ENCODE results near the gene CDK5RAP2. TPM values are rescaled to one million over a fixed set of nuclear protein-coding genes. Genes with fewer than 3 reads are reported as not detected.
"Not testable (repeated sequence)": the region's sequence is repeated elsewhere in the genome, so short reads cannot be mapped to it uniquely, and the experiment has no call there.

The CDK5RAP2 gene
- total RNA-seq, 1 donor from 2014 or later, result 66.6 TPM

DNA sequence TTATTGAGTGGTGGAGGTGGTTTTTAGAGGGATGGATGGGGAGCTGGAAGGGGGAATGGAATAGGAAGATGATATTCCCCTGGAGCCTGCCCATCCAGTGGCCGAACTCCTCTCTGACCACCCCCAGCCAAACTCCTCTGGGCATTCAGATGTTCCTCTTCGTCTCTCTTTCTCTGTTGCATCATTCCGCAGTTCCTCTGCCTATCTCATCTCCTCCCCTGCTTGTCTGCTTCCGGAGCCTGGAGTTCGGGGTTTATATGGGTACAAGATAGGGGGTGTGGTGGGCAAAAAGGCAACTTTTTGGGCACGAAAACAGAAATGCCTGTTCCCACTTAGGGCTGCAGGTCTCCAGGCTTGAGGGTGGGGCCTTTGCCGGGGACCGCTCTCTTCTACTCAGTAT, 12.2 kb upstream of the CDK5RAP2 start:
- no peak for DNase-seq (ENCODE audit: low read depth)

DNA sequence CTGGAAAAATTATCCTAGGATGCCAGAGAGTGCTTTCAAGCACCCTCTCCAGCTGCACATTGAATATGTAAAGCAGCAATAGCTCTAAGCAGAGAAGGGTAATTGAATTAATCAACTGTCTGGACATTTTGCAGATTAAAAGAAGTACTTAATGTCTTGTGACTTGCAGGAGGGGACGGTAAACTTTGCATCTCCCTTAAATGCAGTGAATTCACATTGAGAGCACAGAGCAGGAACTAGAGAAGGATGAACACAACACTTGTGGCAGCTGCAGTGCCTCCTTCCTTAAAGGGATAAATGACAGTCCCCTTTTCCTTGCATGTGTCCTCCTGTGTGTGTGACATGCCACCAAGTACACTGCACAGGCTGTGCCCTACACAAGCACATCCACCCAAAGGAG, 7.4 kb upstream of the CDK5RAP2 start:
- no peak for DNase-seq (ENCODE audit: low read depth)

DNA sequence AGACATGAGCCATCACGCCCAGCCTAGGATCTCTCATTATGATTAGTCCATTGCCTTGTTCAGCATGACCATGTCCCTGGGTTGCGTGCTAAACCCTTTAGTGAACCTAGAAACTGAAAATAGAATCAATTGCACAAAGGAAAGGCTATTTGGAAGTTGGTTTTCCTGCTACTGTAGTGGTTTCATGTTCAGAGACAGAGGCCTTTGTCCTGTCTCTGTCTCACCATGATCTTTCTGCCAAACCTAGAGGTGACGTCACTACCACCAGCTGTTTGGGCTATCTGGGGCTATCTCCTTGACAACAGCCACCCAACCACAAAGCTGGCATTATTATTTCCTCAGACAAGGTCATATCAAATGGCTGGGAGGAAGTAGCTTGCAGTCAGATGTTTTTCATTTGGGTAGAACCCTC, 4.0 kb upstream of the CDK5RAP2 start:
- DNase-seq (ENCODE audit: low read depth), result peak; percentile 100

DNA sequence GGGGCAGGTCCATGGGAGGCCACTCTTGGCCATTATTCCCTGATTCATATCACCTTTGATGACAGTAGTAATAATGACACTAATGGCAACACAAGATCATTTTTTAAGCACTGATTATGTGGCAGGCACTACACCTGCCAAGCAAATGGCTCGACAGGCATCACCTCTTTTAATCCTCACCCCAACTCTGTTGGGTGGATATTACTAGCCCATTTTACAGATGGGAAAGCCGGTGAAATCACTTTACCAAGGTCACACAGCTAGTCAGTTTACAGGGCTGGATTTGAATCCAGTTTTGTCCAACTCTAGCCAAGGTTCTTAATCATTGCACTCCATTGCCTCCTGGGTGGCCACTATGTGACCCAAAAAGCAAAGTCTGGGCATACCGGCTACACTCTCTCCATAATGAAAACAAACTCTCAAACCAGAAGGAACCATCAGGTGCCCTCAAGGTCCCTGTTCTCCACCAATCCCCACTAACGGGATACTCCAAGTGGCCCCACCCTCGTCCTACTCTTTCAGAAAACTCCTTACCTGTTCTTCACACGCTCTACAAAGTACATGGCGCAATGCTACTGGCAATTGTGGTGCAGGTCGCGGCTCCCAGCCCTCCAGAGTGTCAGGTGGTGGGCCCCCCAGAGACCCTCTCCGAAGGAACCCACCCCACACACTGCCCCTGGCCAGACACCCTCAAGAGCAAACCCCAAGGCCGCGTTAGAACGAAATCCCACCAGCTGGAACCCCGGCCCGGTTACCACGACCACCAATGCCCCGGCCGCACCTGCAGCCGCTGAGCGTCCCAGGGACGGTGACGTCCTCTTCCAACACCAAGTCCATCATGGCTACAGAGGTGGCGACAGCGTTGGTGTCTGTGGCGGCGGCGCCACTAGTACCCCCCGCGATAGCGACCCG, 572 bp downstream of the CDK5RAP2 start:
- peak; percentile 23 for DNase-seq (ENCODE audit: low read depth)

DNA sequence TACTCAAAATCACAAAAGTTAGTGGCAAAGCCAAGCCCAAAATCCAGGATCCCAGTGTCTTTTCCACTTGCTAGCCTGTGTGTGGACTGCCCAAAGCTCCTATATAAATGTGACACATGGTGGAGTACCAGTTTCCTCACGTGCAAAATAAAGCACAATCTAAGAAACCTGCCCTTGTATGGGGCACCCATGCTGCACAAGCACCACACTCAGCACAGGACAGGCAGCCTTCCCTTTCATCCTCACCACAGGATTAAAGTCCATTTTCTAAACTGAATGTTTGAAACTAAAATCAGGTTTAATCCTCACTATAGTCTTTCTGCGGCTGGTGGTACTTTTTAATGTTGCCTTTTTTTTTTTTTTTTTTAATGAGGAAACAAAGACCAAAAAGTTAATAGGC, 5.5 kb downstream of the CDK5RAP2 start:
- no peak for DNase-seq (ENCODE audit: low read depth)

DNA sequence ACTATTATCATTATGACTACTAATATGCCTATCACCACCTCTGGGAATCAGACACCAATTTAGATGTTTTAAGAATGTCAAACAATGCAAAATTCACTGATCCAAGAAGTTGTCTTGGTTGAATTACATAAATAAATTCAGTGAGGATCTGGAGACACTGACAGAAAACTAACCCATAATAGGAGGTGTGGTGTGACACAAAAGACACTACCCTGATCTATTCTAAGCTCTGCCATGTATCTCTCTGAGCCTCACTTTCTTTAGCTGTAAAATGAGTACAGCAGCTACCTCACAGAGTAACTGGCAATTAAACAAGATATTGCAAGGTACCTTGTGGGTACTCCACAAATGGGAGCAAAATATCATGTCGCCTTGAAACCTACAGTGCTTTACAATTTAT, 7.5 kb downstream of the CDK5RAP2 start:
- no peak for DNase-seq (ENCODE audit: low read depth)

DNA sequence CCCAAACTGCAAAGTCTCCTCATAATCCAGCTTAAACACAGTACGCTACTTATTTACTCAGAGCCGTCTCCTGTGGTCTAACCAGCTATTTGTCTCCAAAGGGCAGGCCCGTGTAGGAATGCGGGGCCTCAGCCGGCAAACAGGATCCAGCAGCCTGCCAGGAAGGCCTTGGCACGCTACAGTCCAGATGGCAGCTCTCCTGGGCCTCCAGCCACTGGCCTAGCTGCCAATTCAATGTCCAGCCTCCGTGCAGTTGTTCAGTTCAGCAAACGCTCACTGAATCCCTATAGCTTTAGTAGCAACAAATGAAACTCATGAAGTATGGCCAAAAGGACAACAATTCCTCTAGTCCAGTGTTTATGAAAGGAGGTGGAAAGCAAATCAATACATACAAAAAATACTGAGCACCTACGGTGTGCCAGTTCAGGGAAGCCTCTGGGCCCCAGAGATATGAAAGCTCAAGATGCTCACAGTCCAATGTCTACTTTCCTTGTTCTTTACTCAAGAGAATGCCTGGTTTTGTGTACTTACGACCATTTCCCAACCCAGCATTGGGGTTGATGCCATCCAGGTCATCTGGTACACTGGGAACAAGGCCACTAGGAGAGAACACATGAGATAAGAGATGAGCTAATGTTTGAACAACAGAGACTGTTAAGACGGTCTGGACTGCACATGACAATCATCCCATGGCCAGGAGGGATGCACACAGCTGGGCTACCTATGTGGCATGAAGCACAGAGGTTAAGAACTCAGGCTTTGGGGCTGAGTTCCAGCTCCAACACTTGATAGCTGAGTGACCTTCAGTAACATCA, 8.3 kb downstream of the CDK5RAP2 start:
- DNase-seq (ENCODE audit: low read depth), result peak; percentile 98

DNA sequence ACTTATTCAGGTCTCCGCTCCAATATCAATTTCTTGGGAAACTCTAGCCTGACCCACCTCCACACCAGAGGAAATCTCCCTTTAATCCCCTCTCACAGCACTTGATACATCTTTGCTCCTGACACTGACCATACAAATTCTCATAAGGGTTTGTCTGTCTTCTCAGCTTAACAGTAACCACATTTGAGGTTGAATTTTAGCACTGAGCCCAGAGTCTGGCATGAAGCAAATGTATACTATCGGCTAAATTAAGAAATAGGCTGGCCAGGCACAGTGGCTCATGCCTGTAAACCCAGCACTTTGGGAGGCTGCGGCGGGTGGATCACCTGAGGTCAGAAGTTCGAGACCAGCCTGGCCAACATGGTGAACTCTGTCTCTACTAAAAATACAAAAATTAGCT, 9.7 kb downstream of the CDK5RAP2 start:
- DNase-seq (ENCODE audit: low read depth), result peak; percentile 91

DNA sequence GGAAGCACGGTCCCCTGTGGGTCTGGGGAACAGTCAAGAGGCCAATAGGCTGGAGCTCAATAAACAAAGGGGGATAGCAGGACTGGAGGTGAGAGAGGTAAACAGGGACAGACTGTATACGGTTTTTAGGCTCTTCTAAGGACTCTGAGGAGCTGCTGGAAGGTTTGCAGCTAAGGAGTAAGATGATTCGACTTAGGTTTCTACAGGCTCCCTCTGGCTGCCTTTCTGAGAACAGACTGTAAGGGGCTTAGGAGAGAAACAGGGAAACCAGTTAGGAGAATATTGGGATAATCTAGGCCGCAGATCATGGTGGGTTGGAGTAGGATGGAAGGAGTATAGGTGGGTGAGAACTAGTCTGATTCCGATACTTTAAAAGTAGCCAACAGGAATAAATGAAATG, 10.4 kb downstream of the CDK5RAP2 start:
- DNase-seq (ENCODE audit: low read depth), result no peak

DNA sequence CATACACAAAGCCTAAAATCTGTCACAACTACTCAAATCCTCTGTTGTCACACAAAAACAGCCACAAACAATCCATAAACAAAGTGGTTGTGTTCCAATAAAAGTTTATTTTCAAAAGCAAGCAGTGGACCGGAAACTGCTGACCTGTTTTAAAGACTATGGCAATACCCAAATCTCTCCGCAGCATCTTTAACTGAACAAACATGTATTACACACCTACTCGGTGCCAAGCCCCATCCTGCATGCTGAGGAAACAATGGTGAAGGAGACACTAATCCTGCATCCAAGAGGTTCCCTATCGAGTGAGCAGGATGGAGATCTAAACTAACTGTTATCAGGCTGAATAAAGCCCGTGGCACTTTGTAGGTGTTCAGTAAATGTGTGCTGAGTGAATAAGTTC, 11.2 kb downstream of the CDK5RAP2 start:
- no peak for DNase-seq (ENCODE audit: low read depth)

DNA sequence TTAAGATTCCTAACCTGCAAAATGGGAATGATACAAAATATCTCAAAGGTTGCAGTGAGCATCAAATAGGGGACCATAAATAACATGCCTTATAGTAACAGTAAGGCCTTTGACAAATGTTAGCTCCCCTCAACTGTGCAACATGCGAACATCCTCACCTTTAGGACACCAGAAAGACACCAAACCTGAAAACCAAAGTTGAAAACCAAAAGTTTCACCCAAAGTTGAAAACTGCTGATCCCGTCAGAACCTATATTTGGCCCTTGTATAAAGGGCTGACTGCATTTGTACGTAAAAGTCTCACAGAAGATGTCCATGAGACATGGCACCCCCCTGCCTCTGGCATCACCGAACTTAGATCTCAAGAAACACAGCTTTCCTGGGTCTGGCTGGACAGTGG, 12.1 kb downstream of the CDK5RAP2 start:
- no peak for DNase-seq (ENCODE audit: low read depth)

DNA sequence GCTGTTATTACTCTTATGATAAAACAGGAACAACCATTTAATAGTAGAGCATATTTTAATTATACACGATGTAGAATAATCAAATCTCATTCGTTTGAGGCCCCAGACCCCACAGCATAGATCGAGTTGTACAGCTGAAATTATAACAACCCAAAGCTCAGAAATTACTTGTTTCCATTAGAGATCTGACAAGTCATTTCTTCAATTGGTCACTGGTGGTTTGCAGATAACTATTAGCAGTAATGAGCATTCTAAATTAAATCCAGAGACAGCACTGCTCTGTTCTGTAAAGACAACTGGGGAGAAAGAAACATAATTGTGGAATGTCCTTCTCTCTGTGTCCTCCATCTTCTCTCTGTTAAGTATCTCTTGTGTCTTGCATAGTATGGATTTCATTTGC, 12.9 kb downstream of the CDK5RAP2 start:
- no peak for DNase-seq (ENCODE audit: low read depth)

DNA sequence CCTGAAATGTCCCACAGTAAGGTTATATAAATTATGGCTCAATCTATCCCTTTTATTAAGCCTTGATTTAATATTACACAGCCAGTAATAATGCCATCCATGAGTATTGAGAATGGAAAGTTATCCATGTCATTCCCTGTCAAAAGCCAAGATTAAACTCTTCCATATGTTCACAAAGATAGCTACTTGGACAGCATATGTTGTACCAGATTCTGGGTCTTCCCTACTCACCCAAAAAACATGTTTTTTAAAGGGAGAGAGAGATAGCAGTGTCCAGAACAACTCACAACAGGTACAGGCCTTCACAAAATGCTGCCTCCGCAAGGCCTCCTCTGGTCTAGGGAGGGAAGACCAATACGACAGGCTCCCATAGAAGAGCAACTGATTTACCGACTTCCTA, 15.4 kb downstream of the CDK5RAP2 start:
- DNase-seq (ENCODE audit: low read depth), result no peak

DNA sequence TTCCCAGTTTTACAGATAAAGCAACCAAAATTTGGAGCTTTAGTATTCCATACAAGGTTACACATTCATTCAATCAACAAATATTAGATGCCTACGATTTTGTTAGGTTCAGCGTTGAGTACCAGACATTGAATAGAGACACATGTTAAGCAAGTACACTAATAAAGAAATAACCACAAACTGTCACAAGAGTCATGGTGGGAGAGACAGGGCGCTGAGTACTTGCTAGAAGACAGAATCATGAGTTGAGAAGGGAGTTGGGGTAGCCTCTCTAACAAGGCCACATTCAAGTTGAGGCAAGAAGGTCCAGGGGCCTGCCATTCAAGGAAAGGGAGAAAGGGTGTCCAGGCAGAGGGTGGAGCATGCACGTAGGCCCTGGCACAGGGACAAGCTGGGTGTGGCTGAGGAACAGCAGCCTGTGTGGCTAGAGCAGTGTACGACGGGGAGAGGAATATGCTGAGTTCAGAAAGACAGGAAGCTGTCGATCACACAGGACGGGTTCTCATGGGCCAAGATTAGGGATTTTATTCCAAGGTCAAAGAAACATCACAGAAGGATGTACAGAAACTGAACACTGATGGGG, 17.0 kb downstream of the CDK5RAP2 start:
- DNase-seq (ENCODE audit: low read depth), result no peak

DNA sequence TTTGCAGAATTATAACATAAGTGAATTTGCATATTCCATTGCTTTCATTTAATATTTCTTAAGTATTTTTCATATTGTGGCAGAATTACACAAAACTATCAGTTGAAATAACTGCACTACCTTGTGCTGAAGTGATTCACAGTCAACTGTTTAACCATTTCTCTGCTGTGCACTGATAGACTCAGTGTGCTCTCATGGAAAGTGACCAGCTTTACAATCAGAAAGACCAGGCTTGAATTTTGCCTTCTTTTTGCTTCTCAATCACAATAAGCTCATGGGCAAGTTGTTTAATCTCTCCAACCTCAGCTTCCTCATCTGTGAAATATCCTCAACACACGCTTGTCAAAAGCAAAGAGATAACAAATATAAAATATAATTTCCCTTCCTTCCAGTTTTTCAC, 18.3 kb downstream of the CDK5RAP2 start:
- DNase-seq (ENCODE audit: low read depth), result no peak

DNA sequence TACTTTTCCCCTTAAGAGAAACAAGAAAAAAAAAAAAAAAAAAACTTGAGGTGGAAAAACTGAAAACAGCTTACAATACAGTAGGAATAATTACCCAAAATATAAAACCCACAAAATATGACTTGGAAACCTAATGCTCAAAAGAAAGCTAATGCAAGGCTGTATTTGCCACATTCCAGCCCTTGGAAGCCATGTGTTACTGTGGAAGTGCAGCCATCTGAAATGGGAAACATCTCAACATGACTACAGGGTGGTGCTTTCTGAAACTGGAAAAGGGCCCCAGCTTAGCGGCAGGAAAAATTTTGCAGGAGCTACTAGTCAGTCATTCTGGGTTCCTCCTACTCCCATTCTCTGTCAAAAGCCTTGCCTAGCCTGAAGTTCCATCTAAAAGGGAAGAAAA, 20.4 kb downstream of the CDK5RAP2 start:
- DNase-seq (ENCODE audit: low read depth), result no peak

DNA sequence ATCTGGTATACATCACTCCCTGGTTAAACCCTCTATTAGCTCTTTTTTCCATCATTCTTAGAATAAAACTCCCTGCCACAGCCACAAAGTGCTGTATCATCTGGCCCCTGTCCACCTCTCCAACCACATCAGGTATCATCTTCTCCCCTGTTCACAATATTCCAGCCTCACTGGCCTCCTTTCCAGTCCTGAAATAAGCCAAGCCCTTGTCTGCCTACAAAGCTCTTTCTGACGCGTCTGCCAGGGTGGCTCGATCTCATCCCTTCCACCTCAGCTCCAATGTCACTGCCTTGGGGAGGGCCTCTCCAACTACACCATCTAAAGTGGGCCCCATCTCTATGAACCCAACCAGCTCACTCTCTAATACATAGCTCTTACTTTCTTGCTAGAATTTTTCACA, 21.5 kb downstream of the CDK5RAP2 start:
- DNase-seq (ENCODE audit: low read depth), result no peak

DNA sequence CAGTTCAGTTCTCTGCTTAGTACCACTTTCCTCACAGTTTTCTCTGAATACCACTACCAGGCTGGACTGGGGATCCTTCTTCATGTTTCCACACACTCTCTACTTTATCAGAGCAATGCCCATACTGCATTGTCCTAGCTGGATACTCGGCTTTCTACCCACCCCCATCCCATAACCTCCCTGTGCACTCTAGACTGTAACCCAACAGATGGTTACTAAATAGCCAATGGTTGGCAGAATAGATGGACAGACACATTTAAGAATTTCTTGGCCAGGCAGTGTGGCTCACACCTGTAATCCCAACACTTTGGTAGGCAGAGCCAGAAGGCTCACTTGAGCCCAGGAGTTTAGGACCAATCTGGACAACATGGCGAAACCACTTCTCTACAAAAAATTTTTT, 22.8 kb downstream of the CDK5RAP2 start:
- no peak for DNase-seq (ENCODE audit: low read depth)

DNA sequence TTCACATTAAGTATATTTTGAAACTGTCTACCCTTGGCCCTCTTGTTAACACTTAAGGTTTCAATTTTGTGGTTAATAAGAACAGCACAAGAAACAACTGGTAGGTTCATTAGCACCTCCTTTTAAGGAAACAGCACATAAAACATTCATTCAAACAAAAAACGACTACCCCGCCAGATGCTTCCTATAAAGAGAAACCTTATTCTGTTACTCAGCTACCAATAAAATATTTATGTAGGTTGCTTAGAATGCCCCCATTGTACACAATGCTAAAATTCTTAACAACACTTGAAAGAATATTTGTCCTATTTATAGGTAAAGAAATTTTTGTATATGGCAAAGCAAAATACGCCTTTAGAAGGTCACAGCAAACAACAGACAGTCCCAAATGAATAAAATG, 23.2 kb downstream of the CDK5RAP2 start:
- no peak for DNase-seq (ENCODE audit: low read depth)

DNA sequence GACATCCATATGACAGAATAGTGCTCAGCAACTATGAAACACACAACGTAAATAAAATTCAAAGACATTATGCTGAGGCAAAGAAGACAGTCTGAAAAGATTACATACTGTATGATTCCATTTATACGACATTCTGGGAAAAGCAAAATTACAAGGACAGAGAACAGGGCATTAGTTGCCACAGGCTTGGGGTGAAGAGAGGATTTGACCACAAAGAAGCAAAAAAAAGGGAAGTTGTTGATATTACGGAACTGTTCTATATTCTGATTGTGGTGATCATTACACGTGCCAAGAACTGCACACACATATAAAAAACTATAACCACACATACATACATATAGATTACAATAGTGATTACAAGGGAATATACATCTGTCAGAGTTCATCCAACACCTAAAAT, 24.1 kb downstream of the CDK5RAP2 start:
- no peak for DNase-seq (ENCODE audit: low read depth)

DNA sequence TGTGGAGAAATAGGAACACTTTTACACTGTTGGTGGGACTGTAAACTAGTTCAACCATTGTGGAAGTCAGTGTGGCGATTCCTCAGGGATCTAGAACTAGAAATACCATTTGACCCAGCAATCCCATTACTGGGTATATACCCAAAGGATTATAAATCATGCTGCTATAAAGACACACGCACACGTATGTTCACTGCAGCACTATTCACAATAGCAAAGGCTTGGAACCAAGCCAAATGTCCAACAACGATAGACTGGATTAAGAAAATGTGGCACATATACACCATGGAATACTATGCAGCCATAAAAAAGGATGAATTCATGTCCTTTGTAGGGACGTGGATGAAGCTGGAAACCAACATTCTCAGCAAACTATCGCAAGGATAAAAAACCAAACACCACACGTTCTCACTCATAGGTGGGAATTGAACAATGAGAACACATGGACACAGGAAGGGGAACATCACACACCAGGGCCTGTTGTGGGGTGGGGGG, 27.7 kb downstream of the CDK5RAP2 start:
- DNase-seq (ENCODE audit: low read depth), result not testable (repeated sequence)
